ENCODE data around the gene ZNF580. TPM values are rescaled to one million over a fixed set of nuclear protein-coding genes. Genes with fewer than 3 reads are reported as not detected.

Gene ZNF580
- total and polyA plus RNA-seq, 2 of the 13 experiments (the other 11 are each of a cell fraction or from before 2014, with no cell fraction given): 4.4 to 6.0 TPM

DNA sequence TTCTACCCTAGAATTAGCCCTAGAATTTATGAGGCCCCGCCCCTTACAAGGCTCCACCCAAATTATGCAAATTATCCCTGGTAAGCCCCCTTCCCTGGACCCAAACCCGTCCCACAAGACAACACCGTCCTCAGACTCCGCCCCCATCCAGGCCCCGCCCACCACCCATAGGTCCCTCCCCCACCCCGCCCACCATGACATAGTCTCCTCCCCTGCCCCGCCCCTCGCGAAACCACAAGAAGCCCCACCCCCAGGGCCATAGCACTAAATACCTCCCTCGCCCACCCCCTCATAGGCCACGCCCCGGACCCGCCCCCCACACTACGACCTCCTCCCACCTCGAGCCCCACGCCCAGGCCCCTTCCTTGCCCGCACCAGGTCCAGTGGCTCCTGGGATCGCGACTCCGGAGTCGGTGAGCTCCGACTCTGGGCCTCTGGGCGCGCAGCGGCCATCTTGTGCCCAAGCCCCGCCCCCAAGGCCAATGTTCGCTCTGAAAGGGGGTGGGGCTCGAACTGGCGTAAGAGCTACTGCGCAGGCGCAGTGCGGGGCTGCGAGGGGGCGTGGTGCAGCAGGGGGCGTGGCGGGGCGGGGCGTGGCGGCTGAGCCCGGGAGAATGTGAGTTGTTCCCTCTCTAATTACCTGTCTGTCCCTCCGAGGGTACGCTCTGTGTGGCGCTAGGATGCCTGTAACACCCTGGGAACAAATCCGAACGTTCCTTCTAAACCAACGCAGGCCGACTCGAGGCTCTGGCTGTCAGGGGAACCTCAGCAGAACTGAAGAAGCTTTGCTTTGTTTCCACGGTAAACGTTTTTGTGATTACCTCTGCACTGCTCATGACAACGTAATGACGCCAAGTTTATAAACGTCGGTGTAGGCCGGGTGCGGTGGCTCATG, 16.4 kb upstream of the ZNF580 start, which contains the start of gene ZNF784 (continued):
- TF ChIP-seq, protein P1, sequence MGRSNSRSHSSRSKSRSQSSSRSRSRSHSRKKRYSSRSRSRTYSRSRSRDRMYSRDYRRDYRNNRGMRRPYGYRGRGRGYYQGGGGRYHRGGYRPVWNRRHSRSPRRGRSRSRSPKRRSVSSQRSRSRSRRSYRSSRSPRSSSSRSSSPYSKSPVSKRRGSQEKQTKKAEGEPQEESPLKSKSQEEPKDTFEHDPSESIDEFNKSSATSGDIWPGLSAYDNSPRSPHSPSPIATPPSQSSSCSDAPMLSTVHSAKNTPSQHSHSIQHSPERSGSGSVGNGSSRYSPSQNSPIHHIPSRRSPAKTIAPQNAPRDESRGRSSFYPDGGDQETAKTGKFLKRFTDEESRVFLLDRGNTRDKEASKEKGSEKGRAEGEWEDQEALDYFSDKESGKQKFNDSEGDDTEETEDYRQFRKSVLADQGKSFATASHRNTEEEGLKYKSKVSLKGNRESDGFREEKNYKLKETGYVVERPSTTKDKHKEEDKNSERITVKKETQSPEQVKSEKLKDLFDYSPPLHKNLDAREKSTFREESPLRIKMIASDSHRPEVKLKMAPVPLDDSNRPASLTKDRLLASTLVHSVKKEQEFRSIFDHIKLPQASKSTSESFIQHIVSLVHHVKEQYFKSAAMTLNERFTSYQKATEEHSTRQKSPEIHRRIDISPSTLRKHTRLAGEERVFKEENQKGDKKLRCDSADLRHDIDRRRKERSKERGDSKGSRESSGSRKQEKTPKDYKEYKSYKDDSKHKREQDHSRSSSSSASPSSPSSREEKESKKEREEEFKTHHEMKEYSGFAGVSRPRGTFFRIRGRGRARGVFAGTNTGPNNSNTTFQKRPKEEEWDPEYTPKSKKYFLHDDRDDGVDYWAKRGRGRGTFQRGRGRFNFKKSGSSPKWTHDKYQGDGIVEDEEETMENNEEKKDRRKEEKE (IDR thresholded peaks at IDR 0.05): no peak
- no peak for TF ChIP-seq SRSF9 (IDR thresholded peaks at IDR 0.05; ENCODE audit: borderline replicate concordance, insufficient read depth, low read depth, low read length, poor library complexity, severe bottlenecking)
- peak; percentile 96 for TF ChIP-seq SP1 (IDR thresholded peaks at IDR 0.05)
- TF ChIP-seq SP1 (CRISPR knock-in tag; IDR thresholded peaks at IDR 0.05): peak; percentile 63
- TF ChIP-seq, protein P2, sequence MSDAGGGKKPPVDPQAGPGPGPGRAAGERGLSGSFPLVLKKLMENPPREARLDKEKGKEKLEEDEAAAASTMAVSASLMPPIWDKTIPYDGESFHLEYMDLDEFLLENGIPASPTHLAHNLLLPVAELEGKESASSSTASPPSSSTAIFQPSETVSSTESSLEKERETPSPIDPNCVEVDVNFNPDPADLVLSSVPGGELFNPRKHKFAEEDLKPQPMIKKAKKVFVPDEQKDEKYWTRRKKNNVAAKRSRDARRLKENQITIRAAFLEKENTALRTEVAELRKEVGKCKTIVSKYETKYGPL (CRISPR knock-in tag; IDR thresholded peaks at IDR 0.05): no peak
- no peak for TF ChIP-seq ZNF30 (CRISPR knock-in tag; IDR thresholded peaks at IDR 0.05)
- no peak for TF ChIP-seq ZNF619 (CRISPR knock-in tag; IDR thresholded peaks at IDR 0.05)
- TF ChIP-seq, protein P3, sequence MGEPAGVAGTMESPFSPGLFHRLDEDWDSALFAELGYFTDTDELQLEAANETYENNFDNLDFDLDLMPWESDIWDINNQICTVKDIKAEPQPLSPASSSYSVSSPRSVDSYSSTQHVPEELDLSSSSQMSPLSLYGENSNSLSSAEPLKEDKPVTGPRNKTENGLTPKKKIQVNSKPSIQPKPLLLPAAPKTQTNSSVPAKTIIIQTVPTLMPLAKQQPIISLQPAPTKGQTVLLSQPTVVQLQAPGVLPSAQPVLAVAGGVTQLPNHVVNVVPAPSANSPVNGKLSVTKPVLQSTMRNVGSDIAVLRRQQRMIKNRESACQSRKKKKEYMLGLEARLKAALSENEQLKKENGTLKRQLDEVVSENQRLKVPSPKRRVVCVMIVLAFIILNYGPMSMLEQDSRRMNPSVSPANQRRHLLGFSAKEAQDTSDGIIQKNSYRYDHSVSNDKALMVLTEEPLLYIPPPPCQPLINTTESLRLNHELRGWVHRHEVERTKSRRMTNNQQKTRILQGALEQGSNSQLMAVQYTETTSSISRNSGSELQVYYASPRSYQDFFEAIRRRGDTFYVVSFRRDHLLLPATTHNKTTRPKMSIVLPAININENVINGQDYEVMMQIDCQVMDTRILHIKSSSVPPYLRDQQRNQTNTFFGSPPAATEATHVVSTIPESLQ (CRISPR knock-in tag; conservative IDR thresholded peaks at IDR 0.05): no peak
- TF ChIP-seq ZFP36L2 (CRISPR knock-in tag; IDR thresholded peaks at IDR 0.05): no peak
- no peak for TF ChIP-seq LCORL (IDR thresholded peaks at IDR 0.05)
- no peak for TF ChIP-seq LCORL (CRISPR knock-in tag; IDR thresholded peaks at IDR 0.05)
- TF ChIP-seq ZNF891 (CRISPR knock-in tag; IDR thresholded peaks at IDR 0.05): peak; percentile 65; the same call in 1 of the 2 replicates
- 0 out of 2 replicates have a peak, but pooled peaks have one; percentile 34 for TF ChIP-seq ZMAT3 (CRISPR knock-in tag; conservative IDR thresholded peaks at IDR 0.05)
- TF ChIP-seq MAZ (IDR thresholded peaks at IDR 0.05; ENCODE audit: borderline replicate concordance, low read depth, low read length): peak; percentile 32; the same call in 1 of the 2 replicates
- TF ChIP-seq MAZ (CRISPR knock-in tag; IDR thresholded peaks at IDR 0.05; ENCODE audit: low read depth): peak; percentile 43; the same call in 1 of the 2 replicates
- TF ChIP-seq HNRNPL (IDR thresholded peaks at IDR 0.05; ENCODE audit: low read depth, low read length): no peak
- no peak for TF ChIP-seq ZBTB8A (CRISPR knock-in tag; IDR thresholded peaks at IDR 0.05; ENCODE audit: borderline replicate concordance, low read depth)
- no peak for TF ChIP-seq PAX8 (CRISPR knock-in tag; IDR thresholded peaks at IDR 0.05; ENCODE audit: borderline replicate concordance)
- TF ChIP-seq ZNF562 (CRISPR knock-in tag; IDR thresholded peaks at IDR 0.05; ENCODE audit: borderline replicate concordance): no peak
- TF ChIP-seq HCFC1 (IDR thresholded peaks at IDR 0.05; ENCODE audit: low read depth, low read length): peak; percentile 35; the same call in 1 of the 2 replicates
- no peak for TF ChIP-seq ELF1 (CRISPR knock-in tag; IDR thresholded peaks at IDR 0.05)
- TF ChIP-seq, protein P4, sequence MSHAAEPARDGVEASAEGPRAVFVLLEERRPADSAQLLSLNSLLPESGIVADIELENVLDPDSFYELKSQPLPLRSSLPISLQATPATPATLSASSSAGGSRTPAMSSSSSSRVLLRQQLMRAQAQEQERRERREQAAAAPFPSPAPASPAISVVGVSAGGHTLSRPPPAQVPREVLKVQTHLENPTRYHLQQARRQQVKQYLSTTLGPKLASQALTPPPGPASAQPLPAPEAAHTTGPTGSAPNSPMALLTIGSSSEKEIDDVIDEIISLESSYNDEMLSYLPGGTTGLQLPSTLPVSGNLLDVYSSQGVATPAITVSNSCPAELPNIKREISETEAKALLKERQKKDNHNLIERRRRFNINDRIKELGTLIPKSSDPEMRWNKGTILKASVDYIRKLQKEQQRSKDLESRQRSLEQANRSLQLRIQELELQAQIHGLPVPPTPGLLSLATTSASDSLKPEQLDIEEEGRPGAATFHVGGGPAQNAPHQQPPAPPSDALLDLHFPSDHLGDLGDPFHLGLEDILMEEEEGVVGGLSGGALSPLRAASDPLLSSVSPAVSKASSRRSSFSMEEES (CRISPR knock-in tag; IDR thresholded peaks at IDR 0.05): no peak
- no peak for TF ChIP-seq RBM22 (optimal IDR thresholded peaks at IDR 0.05; ENCODE audit: low read length)
- TF ChIP-seq ETV5 (CRISPR knock-in tag; IDR thresholded peaks at IDR 0.05; ENCODE audit: borderline replicate concordance): no peak
